Liver (tissue), 3 donors: ENCODE measurements around the gene NOC2L.

Source experiments
- CTCF ChIP-seq: fragments of 150-350 bp; IDR thresholded peaks from 2 replicates; pipeline ENCODE4 v1.5.1; 2017; ENCODE audit warnings: improper control_type of control experiment, low read depth, low read length; ENCODE audit not compliant: missing input control
- GABPA ChIP-seq, 2 donors: IDR thresholded peaks in 1 of 2; conservative IDR thresholded peaks in 1 of 2; 2 replicates each; pipeline ENCODE4 v1.6.1; 2016; ENCODE audit warnings: antibody characterized with exemption in 2 of 2, mild to moderate bottlenecking in 1 of 2, moderate library complexity in 1 of 2
- TF ChIP-seq, protein P1 (sequence below): IDR thresholded peaks from 2 replicates; pipeline ENCODE4 v1.6.1; 2016; ENCODE audit warnings: antibody characterized with exemption
- donor health status: healthy.
- donor health status: healthy.

GRCh38 chr1:980137-980571, 21.1 kb upstream of the NOC2L start:
- TF ChIP-seq CTCF, result no peak
- TF ChIP-seq, protein P1, sequence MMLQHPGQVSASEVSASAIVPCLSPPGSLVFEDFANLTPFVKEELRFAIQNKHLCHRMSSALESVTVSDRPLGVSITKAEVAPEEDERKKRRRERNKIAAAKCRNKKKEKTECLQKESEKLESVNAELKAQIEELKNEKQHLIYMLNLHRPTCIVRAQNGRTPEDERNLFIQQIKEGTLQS, result no peak
- TF ChIP-seq GABPA (IDR thresholded peaks at IDR 0.05 in 1 of 2, conservative IDR thresholded peaks at IDR 0.05 in 1 of 2), result no peak
